HCT116 (cell line): ENCODE results near the gene OBSCN. TPM values are rescaled to one million over a fixed set of nuclear protein-coding genes. Genes with fewer than 3 reads are reported as not detected.

ENCODE experiments used
- ATAC-seq: fragments of 200-7000 bp; cut with Tn5 transposase; 2 replicates; pipeline ENCODE4 v1.9.1; 2020; ENCODE audit warnings: mild to moderate bottlenecking, moderate library complexity
- BruUV-seq: library from RNA; stranded (reverse); fragments of 400-500 nt; replicated peaks from 2 replicates; lab custom pipeline; 2021; lab: Mats Ljungman, UMichigan
- CTCF ChIA-PET: fragments of 300-600 bp; sonication (Branson Sonifier 250); formaldehyde crosslinking; loops from one replicate; lab custom pipeline; 2021; ENCODE audit warnings: antibody characterized with exemption; lab: Charles Lee
- POLR2A ChIA-PET: fragments of 300-600, 350-600 bp; sonication (Branson Sonifier 250); formaldehyde crosslinking; loops from one replicate; lab custom pipeline; 2021; ENCODE audit warnings: antibody characterized with exemption; lab: Charles Lee
- RAD21 ChIA-PET, 2 experiments: fragments of 300-600 bp; sonication (Branson Sonifier 250); formaldehyde crosslinking; loops; one replicate each; lab custom pipeline; 2023; ENCODE audit warnings: low total read pairs in 2 of 2; ENCODE audit not compliant: uncharacterized antibody in 2 of 2, unreplicated experiment in 2 of 2, low non-redundant PET in 1 of 2; lab: Charles Lee
- DNase-seq: peaks from one replicate; pipeline ENCODE4 v3.0.0-alpha.2; 2010; ENCODE audit warnings: low read depth, low spot score
- H2AFZ ChIP-seq: fragments of 200-600 bp; shearing (Covaris generic), sonication (generic); 2 replicates; pipeline ENCODE4 v1.6.1; 2017; ENCODE audit warnings: low read depth, mixed run types, mixed read lengths, antibody characterized with exemption, low read length; ENCODE audit not compliant: poor library complexity, severe bottlenecking
- H3K27ac ChIP-seq: 2 replicates; pipeline ENCODE4 v1.5.1; 2012; ENCODE audit warnings: low read depth, low read length
- H3K27me3 ChIP-seq: fragments of 200-600 bp; sonication (generic); 2 replicates; pipeline ENCODE4 v1.6.1; 2016; ENCODE audit warnings: mixed run types, low read length, mixed read lengths; ENCODE audit not compliant: insufficient read depth
- H3K36me3 ChIP-seq, 2 experiments: fragments of 200-500 bp in 1 of 2; fragments of 200-600 bp in 1 of 2; sonication (Bioruptor generic) in 1 of 2; sonication (generic) in 1 of 2; 2 replicates each; pipeline versions ENCODE4 v1.5.1 to v1.6.1; 2014 to 2016; ENCODE audit warnings: low read length in 2 of 2, inconsistent platforms in 1 of 2, mixed read lengths in 1 of 2, mixed run types in 1 of 2; ENCODE audit not compliant: insufficient read depth in 2 of 2, control insufficient read depth in 1 of 2
- H3K4me1 ChIP-seq, 2 experiments: fragments of 200-600 bp in 1 of 2; sonication (generic) in 1 of 2; 2 replicates each; pipeline versions ENCODE4 v1.5.1 to v1.6.1; 2012 to 2017; ENCODE audit warnings: low read length in 2 of 2, inconsistent platforms in 1 of 2, mild to moderate bottlenecking in 1 of 2, mixed read lengths in 1 of 2, mixed run types in 1 of 2, moderate library complexity in 1 of 2; ENCODE audit not compliant: insufficient read depth in 2 of 2, control insufficient read depth in 1 of 2
- H3K4me2 ChIP-seq: fragments of 200-600 bp; sonication (generic); 2 replicates; pipeline ENCODE4 v1.6.1; 2017; ENCODE audit warnings: mixed run types, low read length, mixed read lengths
- H3K4me3 ChIP-seq, 2 experiments: fragments of 200-600 bp in 1 of 2; sonication (generic) in 1 of 2; replicated peaks in 1 of 2; 2 replicates each; pipeline ENCODE4 v1.5.1; 2011 to 2016; ENCODE audit warnings: low read length in 2 of 2, control low read depth in 1 of 2, low read depth in 1 of 2, mild to moderate bottlenecking in 1 of 2, mixed read lengths in 1 of 2, mixed run types in 1 of 2
- H3K79me2 ChIP-seq: fragments of 200-600 bp; sonication (generic); 2 replicates; pipeline ENCODE4 v1.6.1; 2017; ENCODE audit warnings: mild to moderate bottlenecking, mixed run types, low read length, moderate library complexity, mixed read lengths; ENCODE audit not compliant: insufficient read depth
- H3K9ac ChIP-seq: fragments of 200-600 bp; sonication (generic); 2 replicates; pipeline ENCODE4 v1.6.1; 2016; ENCODE audit warnings: low read length, mixed read lengths
- H3K9me2 ChIP-seq: fragments of 200-600 bp; sonication (generic), shearing (Covaris generic); 2 replicates; pipeline ENCODE4 v1.6.1; 2017; ENCODE audit warnings: mixed run types, mild to moderate bottlenecking, moderate library complexity; ENCODE audit not compliant: insufficient read depth
- H3K9me3 ChIP-seq, 2 experiments: fragments of 200-500 bp in 1 of 2; fragments of 200-600 bp in 1 of 2; sonication (Bioruptor generic) in 1 of 2; sonication (generic) in 1 of 2; 2 replicates each; pipeline ENCODE4 v1.6.1; 2014 to 2017; ENCODE audit warnings: low read length in 2 of 2, mixed read lengths in 2 of 2, inconsistent platforms in 1 of 2, low read depth in 1 of 2, mild to moderate bottlenecking in 1 of 2, mixed run types in 1 of 2, moderate library complexity in 1 of 2; ENCODE audit not compliant: control insufficient read depth in 1 of 2, insufficient read depth in 1 of 2
- H4K20me1 ChIP-seq: fragments of 200-600 bp; sonication (generic), shearing (Covaris generic); 2 replicates; pipeline ENCODE4 v1.6.1; 2017; ENCODE audit warnings: mixed run types, mild to moderate bottlenecking, moderate library complexity; ENCODE audit not compliant: insufficient read depth
- EZH2phosphoT487 ChIP-seq: fragments of 200-600 bp; IDR thresholded peaks from 2 replicates; pipeline ENCODE4 v1.6.1; 2018; ENCODE audit warnings: antibody characterized with exemption, borderline replicate concordance
- FOSL1 ChIP-seq: IDR thresholded peaks from 2 replicates; pipeline ENCODE4 v1.6.1; 2012; ENCODE audit warnings: low read depth
- JUND ChIP-seq: IDR thresholded peaks from 2 replicates; pipeline ENCODE4 v1.6.1; 2012
- POLR2A ChIP-seq: IDR thresholded peaks from 2 replicates; pipeline ENCODE4 v1.7.0; 2011; ENCODE audit warnings: borderline replicate concordance; ENCODE audit not compliant: insufficient read depth, insufficient read length; ENCODE audit errors: extremely low read depth
- RAD21 ChIP-seq: IDR thresholded peaks from 2 replicates; pipeline ENCODE4 v1.6.1; 2012; ENCODE audit warnings: low read depth, mild to moderate bottlenecking
- SRF ChIP-seq: IDR thresholded peaks from 2 replicates; pipeline ENCODE4 v1.6.1; 2012; ENCODE audit warnings: low read depth
- TCF7L2 ChIP-seq: IDR thresholded peaks from 2 replicates; pipeline ENCODE4 v1.7.0; 2011; ENCODE audit warnings: borderline replicate concordance, inconsistent platforms; ENCODE audit not compliant: insufficient read depth, insufficient read length; ENCODE audit errors: extremely low read depth
- ZFX ChIP-seq: fragments of 450-650 bp; IDR thresholded peaks from 2 replicates; pipeline ENCODE4 v1.6.1; 2017
- ZNF274 ChIP-seq: fragments of 200-500 bp; sonication (Bioruptor generic); IDR thresholded peaks from 2 replicates; pipeline ENCODE4 v1.6.1; 2014; ENCODE audit warnings: mild to moderate bottlenecking, low read depth, low read length, inconsistent platforms
- intact Hi-C: fragments of 100-400 bp; cut with micrococcal nuclease; formaldehyde crosslinking; loops from 2 replicates; pipeline ENCODE4 v1.10.0; 2022
- total RNA-seq: library from RNA; stranded (reverse); gene quantifications from one replicate; pipeline ENCODE4 v1.2.1, GENCODE V29; 2021; ENCODE audit not compliant: unreplicated experiment
- TF ChIP-seq, protein P1 (sequence below): IDR thresholded peaks from 2 replicates; pipeline ENCODE4 v1.6.1; 2012; ENCODE audit warnings: low read depth
- TF ChIP-seq, protein P2 (sequence below): IDR thresholded peaks from 2 replicates; pipeline ENCODE4 v1.6.1; 2012
- TF ChIP-seq, protein P3 (sequence below), 3 experiments: fragments of 200-600 bp in 1 of 3; sonication (generic) in 1 of 3; IDR thresholded peaks in 2 of 3; conservative IDR thresholded peaks in 1 of 3; 2 replicates each; pipeline ENCODE4 v1.5.1; 2012 to 2017; ENCODE audit warnings: low read depth in 2 of 3, low read length in 2 of 3, antibody characterized with exemption in 1 of 3, borderline replicate concordance in 1 of 3, control low read depth in 1 of 3, mild to moderate bottlenecking in 1 of 3, mixed read lengths in 1 of 3, mixed run types in 1 of 3, moderate library complexity in 1 of 3; ENCODE audit not compliant: insufficient read depth in 1 of 3
- TF ChIP-seq, protein P4 (sequence below): IDR thresholded peaks from 2 replicates; pipeline ENCODE4 v1.6.1; 2012

The OBSCN gene
- total RNA-seq, 1 experiment from 2014 or later = 16.6 TPM

DNA sequence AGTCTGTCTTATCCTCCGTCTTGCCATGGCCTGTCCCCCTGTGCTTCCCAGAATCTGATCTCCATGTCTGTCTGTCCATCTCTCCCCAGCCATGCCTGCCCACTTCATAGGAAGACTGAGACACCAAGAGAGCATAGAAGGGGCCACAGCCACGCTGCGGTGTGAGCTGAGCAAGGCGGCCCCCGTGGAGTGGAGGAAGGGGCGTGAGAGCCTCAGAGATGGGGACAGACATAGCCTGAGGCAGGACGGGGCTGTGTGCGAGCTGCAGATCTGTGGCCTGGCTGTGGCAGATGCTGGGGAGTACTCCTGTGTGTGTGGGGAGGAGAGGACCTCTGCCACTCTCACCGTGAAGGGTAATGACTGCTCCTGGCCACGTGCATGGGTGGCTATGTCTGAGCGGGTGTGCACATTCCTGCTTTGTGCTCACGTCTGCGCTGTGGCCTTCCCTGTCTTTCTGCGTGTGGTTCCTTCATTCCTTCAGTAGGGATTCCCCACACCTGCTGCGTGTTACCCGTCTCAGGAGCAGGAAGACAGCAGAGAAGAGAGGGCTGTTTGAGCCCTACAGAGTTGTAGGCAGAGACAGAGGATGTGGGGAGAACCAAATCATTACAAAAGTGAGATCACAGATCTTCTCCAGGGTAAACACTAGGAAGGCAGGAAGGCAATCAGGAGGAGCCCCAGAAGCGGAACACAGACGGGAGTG, 80.8 kb downstream of the OBSCN start:
- Histone ChIP-seq H3K79me2 (no peaks in the 10 kb centered on the region), H3K4me3 (no peak overlapping the region), H2AFZ (no peak overlapping the region), H4K20me1 (no peaks in the 10 kb centered on the region), H3K9me3 (no peaks in the 10 kb centered on the region), H3K4me1 (no peaks in the 10 kb centered on the region), H3K4me2 (no peak overlapping the region), H3K9ac (no peak overlapping the region), H3K9me2 (no peaks in the 10 kb centered on the region), H3K27ac (no peak overlapping the region), H3K36me3 (no peaks in the 10 kb centered on the region), H3K27me3 (no peaks in the 10 kb centered on the region)
- ChIA-PET RAD21 (no interaction called here), CTCF (no interaction called here), POLR2A (no interaction called here)
- ATAC-seq (no peak), DNase-seq (no peak)
- intact Hi-C loops = no loop called here
- no peak for TF ChIP-seq POLR2A
- TF ChIP-seq, protein P1, sequence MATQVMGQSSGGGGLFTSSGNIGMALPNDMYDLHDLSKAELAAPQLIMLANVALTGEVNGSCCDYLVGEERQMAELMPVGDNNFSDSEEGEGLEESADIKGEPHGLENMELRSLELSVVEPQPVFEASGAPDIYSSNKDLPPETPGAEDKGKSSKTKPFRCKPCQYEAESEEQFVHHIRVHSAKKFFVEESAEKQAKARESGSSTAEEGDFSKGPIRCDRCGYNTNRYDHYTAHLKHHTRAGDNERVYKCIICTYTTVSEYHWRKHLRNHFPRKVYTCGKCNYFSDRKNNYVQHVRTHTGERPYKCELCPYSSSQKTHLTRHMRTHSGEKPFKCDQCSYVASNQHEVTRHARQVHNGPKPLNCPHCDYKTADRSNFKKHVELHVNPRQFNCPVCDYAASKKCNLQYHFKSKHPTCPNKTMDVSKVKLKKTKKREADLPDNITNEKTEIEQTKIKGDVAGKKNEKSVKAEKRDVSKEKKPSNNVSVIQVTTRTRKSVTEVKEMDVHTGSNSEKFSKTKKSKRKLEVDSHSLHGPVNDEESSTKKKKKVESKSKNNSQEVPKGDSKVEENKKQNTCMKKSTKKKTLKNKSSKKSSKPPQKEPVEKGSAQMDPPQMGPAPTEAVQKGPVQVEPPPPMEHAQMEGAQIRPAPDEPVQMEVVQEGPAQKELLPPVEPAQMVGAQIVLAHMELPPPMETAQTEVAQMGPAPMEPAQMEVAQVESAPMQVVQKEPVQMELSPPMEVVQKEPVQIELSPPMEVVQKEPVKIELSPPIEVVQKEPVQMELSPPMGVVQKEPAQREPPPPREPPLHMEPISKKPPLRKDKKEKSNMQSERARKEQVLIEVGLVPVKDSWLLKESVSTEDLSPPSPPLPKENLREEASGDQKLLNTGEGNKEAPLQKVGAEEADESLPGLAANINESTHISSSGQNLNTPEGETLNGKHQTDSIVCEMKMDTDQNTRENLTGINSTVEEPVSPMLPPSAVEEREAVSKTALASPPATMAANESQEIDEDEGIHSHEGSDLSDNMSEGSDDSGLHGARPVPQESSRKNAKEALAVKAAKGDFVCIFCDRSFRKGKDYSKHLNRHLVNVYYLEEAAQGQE = no peak
- TF ChIP-seq, all 23 proteins: peak for 0
- no TSS peak for BruUV-seq

DNA sequence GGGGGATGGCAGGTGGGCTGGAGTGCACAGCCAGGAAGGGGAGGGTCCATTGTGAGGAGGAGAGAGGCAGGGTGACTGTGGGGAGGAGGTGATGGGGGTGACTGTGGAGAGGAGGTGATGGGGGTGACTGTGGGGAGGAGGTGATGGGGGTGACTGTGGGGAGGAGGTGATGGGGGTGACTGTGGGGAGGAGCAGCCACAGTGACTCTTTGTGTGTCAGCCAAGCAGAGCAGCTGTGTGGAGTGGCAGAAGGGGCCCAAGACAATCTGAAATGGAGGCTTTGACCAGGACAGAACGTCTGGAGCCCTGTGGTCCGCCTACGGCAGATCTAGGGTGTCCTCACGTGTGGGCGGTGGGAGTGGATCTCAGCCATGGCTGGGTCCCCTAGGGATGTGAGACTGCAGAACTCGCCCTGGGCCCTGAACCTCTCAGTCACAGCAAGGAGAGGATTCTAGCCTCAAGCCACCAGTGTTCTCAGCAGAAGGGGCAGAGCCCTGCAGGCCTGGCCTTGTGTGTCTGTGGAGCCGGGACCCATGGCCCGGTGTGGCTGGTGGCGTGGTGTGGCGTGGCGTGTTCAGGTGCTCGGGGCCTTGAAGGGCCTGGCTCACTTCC, 81.5 kb downstream of the OBSCN start:
- Histone ChIP-seq H3K36me3 (no peaks in the 10 kb centered on the region), H3K9me2 (no peaks in the 10 kb centered on the region), H3K4me1 (no peaks in the 10 kb centered on the region), H3K9me3 (no peaks in the 10 kb centered on the region), H3K79me2 (no peaks in the 10 kb centered on the region), H3K27ac (no peak overlapping the region), H3K4me3 (no peak overlapping the region), H4K20me1 (no peaks in the 10 kb centered on the region), H2AFZ (no peak overlapping the region), H3K9ac (no peak overlapping the region), H3K27me3 (no peaks in the 10 kb centered on the region), H3K4me2 (no peak overlapping the region)
- DNase-seq (no peak), ATAC-seq (no peak)
- BruUV-seq = no TSS peak
- intact Hi-C loops = no loop called here
- ChIA-PET POLR2A (no interaction called here), RAD21 (no interaction called here), CTCF (no interaction called here)
- no peak for TF ChIP-seq ZNF274
- TF ChIP-seq, protein P2, sequence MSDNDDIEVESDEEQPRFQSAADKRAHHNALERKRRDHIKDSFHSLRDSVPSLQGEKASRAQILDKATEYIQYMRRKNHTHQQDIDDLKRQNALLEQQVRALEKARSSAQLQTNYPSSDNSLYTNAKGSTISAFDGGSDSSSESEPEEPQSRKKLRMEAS = no peak
- TF ChIP-seq, protein P3, sequence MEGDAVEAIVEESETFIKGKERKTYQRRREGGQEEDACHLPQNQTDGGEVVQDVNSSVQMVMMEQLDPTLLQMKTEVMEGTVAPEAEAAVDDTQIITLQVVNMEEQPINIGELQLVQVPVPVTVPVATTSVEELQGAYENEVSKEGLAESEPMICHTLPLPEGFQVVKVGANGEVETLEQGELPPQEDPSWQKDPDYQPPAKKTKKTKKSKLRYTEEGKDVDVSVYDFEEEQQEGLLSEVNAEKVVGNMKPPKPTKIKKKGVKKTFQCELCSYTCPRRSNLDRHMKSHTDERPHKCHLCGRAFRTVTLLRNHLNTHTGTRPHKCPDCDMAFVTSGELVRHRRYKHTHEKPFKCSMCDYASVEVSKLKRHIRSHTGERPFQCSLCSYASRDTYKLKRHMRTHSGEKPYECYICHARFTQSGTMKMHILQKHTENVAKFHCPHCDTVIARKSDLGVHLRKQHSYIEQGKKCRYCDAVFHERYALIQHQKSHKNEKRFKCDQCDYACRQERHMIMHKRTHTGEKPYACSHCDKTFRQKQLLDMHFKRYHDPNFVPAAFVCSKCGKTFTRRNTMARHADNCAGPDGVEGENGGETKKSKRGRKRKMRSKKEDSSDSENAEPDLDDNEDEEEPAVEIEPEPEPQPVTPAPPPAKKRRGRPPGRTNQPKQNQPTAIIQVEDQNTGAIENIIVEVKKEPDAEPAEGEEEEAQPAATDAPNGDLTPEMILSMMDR (IDR thresholded peaks at IDR 0.05 in 2 of 3, conservative IDR thresholded peaks at IDR 0.05 in 1 of 3; ENCODE audit: borderline replicate concordance in 1 of 3, insufficient read depth in 1 of 3, low read depth in 2 of 3, low read length in 2 of 3) = no peak
- TF ChIP-seq JUND = no peak
- no peak for TF ChIP-seq FOSL1
- TF ChIP-seq SRF = no peak
- TF ChIP-seq, protein P4, sequence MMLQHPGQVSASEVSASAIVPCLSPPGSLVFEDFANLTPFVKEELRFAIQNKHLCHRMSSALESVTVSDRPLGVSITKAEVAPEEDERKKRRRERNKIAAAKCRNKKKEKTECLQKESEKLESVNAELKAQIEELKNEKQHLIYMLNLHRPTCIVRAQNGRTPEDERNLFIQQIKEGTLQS = no peak
- no peak for TF ChIP-seq ZFX
- TF ChIP-seq RAD21 = no peak
- TF ChIP-seq POLR2A = no peak
- no peak for TF ChIP-seq TCF7L2
- TF ChIP-seq EZH2phosphoT487 = no peak
